22Rv1 (cell line): ENCODE measurements around the gene AXL.

Experiments used
- H3K27ac ChIP-seq: fragments of 450-650 bp; 2 replicates; pipeline ENCODE4 v1.5.1; 2017
- CTCF ChIP-seq: fragments of 450-650 bp; IDR thresholded peaks from 2 replicates; pipeline ENCODE4 v1.5.1; 2017; ENCODE audit warnings: mild to moderate bottlenecking
- ZFX ChIP-seq: fragments of 450-650 bp; IDR thresholded peaks from 2 replicates; pipeline ENCODE4 v1.6.1; 2017; ENCODE audit warnings: antibody characterized with exemption, borderline replicate concordance

The AXL gene

GRCh38 chr19:41309180-41310032, 90.4 kb downstream of the AXL start:
- peak overlapping the region; percentile 89 for H3K27ac ChIP-seq
- TF ChIP-seq ZFX (no peak), CTCF (no peak)

GRCh38 chr19:41310033-41310831, 91.2 kb downstream of the AXL start, which contains the start of gene CCDC97:
CCDC97 (plus strand) TSS chr19:41310172; CDS start chr19:41310311, 139 bp downstream.
- peak within 1 kb of the TSS; percentile 89 for H3K27ac ChIP-seq
- TF ChIP-seq ZFX: no peak
- no peak for TF ChIP-seq CTCF

GRCh38 chr19:41311072-41311471, 92.0 kb downstream of the AXL start:
- TF ChIP-seq ZFX (no peak), CTCF (no peak)
- H3K27ac ChIP-seq: peak overlapping the region; percentile 89
